PFSK-1 (cell line): ENCODE data around the gene MSI2.

Experiments used
- FOXP2 ChIP-seq: optimal IDR thresholded peaks from 2 replicates; pipeline ENCODE3; 2011; ENCODE audit warnings: borderline replicate concordance, control low read depth, inconsistent platforms; ENCODE audit not compliant: insufficient read depth; ENCODE audit errors: extremely low read length, extremely low read depth
- POLR2AphosphoS5 ChIP-seq: IDR thresholded peaks from 2 replicates; pipeline ENCODE4 v1.6.1; 2012; ENCODE audit warnings: low read depth, mild to moderate bottlenecking, control low read depth, low read length, moderate library complexity
- SIN3A ChIP-seq: IDR thresholded peaks from 2 replicates; pipeline ENCODE4 v1.6.1; 2012; ENCODE audit warnings: mild to moderate bottlenecking, low read length, moderate library complexity, borderline replicate concordance; ENCODE audit not compliant: insufficient read depth
- TAF1 ChIP-seq: IDR thresholded peaks from 2 replicates; pipeline ENCODE4 v1.6.1; 2012; ENCODE audit warnings: low read length, control low read depth, borderline replicate concordance; ENCODE audit not compliant: insufficient read depth
- TF ChIP-seq, protein P1 (sequence below), 2 experiments: IDR thresholded peaks; 2 replicates each; pipeline versions ENCODE4 v1.6.1 to v1.8.0; 2011 to 2012; ENCODE audit warnings: low read depth in 2 of 2, low read length in 2 of 2, control low read depth in 1 of 2, inconsistent platforms in 1 of 2, mild to moderate bottlenecking in 1 of 2, moderate library complexity in 1 of 2; ENCODE audit not compliant: insufficient read depth in 1 of 2

DNA sequence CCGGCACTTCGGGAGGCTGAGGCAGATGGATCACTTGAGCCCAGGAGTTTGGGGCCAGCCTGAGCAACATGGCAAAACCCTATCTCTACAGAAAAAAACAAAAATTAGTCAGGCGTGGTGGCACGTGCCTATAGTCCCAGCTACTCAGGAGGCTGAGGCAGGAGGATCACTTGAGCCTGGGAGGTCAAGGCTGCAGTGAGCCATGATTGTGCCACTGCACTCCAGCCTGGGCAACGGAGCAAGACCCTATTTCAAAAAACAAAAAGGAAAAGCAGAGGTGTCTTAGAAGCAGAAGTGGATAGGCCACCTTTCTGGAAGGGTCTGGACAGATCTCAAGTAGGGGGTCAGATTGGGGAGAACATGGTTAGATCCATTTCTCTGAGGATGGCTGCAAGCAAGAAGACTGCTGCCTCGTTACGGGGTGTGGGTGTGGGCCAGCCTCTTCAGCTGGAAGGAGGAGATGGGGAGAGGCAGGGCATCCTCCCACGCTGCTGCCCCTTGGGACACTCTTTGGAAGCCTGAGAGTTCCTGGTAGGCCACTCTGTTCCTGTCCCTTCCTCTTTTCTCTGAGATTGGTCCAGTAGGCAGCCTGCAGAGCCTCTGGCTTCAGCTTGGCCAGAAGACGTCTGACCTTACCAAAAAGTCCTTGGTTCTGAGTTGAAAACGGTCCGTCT is 208.0 kb downstream of the MSI2 start:
- TF ChIP-seq SIN3A: no peak
- TF ChIP-seq TAF1: no peak
- TF ChIP-seq, protein P1, sequence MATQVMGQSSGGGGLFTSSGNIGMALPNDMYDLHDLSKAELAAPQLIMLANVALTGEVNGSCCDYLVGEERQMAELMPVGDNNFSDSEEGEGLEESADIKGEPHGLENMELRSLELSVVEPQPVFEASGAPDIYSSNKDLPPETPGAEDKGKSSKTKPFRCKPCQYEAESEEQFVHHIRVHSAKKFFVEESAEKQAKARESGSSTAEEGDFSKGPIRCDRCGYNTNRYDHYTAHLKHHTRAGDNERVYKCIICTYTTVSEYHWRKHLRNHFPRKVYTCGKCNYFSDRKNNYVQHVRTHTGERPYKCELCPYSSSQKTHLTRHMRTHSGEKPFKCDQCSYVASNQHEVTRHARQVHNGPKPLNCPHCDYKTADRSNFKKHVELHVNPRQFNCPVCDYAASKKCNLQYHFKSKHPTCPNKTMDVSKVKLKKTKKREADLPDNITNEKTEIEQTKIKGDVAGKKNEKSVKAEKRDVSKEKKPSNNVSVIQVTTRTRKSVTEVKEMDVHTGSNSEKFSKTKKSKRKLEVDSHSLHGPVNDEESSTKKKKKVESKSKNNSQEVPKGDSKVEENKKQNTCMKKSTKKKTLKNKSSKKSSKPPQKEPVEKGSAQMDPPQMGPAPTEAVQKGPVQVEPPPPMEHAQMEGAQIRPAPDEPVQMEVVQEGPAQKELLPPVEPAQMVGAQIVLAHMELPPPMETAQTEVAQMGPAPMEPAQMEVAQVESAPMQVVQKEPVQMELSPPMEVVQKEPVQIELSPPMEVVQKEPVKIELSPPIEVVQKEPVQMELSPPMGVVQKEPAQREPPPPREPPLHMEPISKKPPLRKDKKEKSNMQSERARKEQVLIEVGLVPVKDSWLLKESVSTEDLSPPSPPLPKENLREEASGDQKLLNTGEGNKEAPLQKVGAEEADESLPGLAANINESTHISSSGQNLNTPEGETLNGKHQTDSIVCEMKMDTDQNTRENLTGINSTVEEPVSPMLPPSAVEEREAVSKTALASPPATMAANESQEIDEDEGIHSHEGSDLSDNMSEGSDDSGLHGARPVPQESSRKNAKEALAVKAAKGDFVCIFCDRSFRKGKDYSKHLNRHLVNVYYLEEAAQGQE (IDR thresholded peaks at IDR 0.05; ENCODE audit: insufficient read depth in 1 of 2, low read depth in 2 of 2, low read length in 2 of 2): no peak
- TF ChIP-seq POLR2AphosphoS5: no peak
- TF ChIP-seq FOXP2: no peak
